Omental fat pad (tissue), 4 donors: ENCODE data around the gene TRMT10A. TPM values are rescaled to one million over a fixed set of nuclear protein-coding genes. Genes with fewer than 3 reads are reported as not detected.

Experiments
- ATAC-seq: fragments of 150-250 bp; one replicate; pipeline ENCODE4 v1.9.1; 2016; ENCODE audit warnings: mild to moderate bottlenecking, moderate library complexity; ENCODE audit not compliant: low FRiP score
- DNase-seq: peaks from one replicate; pipeline ENCODE4 v3.0.0-alpha.2; 2019; ENCODE audit warnings: low spot score
- total RNA-seq, 4 donors: library from RNA; depleted of rRNA; stranded (reverse); fragments of >200 nt; gene quantifications; one replicate each; pipeline ENCODE4 v1.1.0, GENCODE V29; 2016
- TF ChIP-seq, protein P1 (sequence below), 3 donors: fragments of 450-650 bp; IDR thresholded peaks; one replicate each; pipeline ENCODE4 v1.5.1; 2016 to 2017; ENCODE audit warnings: antibody characterized with exemption in 3 of 3, mild to moderate bottlenecking in 3 of 3, moderate library complexity in 2 of 3

TRMT10A gene
- total RNA-seq, 4 donors from 2014 or later, result 4.6 to 7.9 (median 5.1) TPM

DNA sequence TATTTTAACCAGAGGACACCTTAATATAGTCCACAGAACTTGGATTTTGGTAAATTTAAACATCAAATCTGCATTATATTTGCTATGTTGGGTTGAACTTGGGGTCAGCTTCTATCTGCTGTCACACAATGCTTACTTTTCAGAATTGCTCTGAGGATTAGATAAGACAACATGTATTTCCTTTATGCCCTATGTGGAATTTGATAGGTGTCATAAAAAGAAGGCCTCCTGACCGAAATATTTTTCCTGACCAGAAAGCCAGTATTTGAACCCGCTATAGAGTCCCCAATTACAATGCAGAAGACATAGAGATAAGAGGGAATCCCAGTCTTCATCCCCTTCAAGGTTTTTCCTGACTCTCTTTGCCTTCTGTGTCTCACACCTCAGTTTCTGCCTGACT, 14.9 kb upstream of the TRMT10A start:
- ATAC-seq (no peak), DNase-seq (no peak)
- TF ChIP-seq, protein P1, sequence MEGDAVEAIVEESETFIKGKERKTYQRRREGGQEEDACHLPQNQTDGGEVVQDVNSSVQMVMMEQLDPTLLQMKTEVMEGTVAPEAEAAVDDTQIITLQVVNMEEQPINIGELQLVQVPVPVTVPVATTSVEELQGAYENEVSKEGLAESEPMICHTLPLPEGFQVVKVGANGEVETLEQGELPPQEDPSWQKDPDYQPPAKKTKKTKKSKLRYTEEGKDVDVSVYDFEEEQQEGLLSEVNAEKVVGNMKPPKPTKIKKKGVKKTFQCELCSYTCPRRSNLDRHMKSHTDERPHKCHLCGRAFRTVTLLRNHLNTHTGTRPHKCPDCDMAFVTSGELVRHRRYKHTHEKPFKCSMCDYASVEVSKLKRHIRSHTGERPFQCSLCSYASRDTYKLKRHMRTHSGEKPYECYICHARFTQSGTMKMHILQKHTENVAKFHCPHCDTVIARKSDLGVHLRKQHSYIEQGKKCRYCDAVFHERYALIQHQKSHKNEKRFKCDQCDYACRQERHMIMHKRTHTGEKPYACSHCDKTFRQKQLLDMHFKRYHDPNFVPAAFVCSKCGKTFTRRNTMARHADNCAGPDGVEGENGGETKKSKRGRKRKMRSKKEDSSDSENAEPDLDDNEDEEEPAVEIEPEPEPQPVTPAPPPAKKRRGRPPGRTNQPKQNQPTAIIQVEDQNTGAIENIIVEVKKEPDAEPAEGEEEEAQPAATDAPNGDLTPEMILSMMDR (IDR thresholded peaks at IDR 0.05), result no peak

- TF ChIP-seq, protein P1 (IDR thresholded peaks at IDR 0.05), result no peak
- no peak for DNase-seq
- ATAC-seq, result no peak
Observed at GRCh38 chr4:99574530-99575324, 10.9 kb upstream of the TRMT10A start, which contains the start of gene MTTP. MTTP (plus strand) TSS chr4:99574824; CDS start chr4:99574910, 86 bp downstream.

- TF ChIP-seq, protein P1 (IDR thresholded peaks at IDR 0.05), result no peak
- DNase-seq, result no peak
- ATAC-seq, result no peak
Observed at GRCh38 chr4:99573735-99574368, 10.0 kb upstream of the TRMT10A start.

DNA sequence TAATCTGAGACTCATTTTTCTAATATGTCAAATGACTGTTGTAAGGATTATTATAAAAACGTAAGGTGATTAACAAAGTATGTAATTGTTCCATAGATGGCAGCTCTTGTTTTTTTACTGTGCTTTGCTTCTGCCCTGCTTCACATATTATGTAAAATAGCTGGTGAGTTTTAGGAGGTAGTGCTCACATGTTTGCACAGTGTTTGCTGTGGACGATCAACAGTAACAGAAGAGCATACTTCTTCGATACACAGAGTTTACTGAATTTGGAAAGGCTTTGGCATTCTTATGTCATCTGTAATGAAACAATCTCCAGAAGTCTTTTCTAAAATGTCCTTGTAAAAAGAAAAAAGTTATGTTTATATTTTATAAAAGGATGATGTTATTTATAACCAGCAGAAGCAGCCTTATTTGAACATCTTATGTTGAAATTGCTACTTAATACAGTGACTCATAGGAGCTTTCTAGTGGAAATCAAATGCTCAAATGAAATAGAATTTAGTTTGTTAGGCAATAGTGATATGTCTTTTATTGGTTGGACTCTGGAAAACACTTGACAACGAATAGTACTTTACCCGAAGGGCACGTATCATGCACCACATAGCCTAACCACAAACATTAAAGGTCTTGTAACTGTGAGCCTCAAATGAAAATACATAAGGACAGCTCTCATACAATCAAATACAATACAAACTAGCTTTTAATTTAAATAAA, 8.8 kb upstream of the TRMT10A start:
- DNase-seq, result no peak
- TF ChIP-seq, protein P1 (IDR thresholded peaks at IDR 0.05), result no peak
- no peak for ATAC-seq

- no peak for DNase-seq
- no peak for ATAC-seq
- TF ChIP-seq, protein P1 (IDR thresholded peaks at IDR 0.05), result no peak
Observed at GRCh38 chr4:99571883-99572282, 8.0 kb upstream of the TRMT10A start.

GRCh38 chr4:99564921-99565320, 1.1 kb upstream of the TRMT10A start:
- TF ChIP-seq, protein P1 (IDR thresholded peaks at IDR 0.05), result no peak
- DNase-seq, result no peak

More at GRCh38 chr4:99564921-99565320, 1.1 kb upstream of the TRMT10A start:
- ATAC-seq, result no peak
